MCF 10A (cell line): ENCODE measurements around the gene LINS1. TPM values are rescaled to one million over a fixed set of nuclear protein-coding genes. Genes with fewer than 3 reads are reported as not detected.
A peak's percentile ranks its signal among the peaks of the same experiment; 100 is the strongest.
"Not testable (repeated sequence)": the region's sequence is repeated elsewhere in the genome, so short reads cannot be mapped to it uniquely, and the experiment has no call there.

Source experiments
- BruUV-seq: library from RNA; stranded (reverse); fragments of 400-500 nt; replicated peaks from 2 replicates; lab custom pipeline; 2021; lab: Mats Ljungman, UMichigan
- CTCF ChIA-PET: fragments of 300-600 bp; sonication (Branson Sonifier 250); formaldehyde crosslinking; extraction: SDS; loops from one replicate; lab custom pipeline; 2021; ENCODE audit warnings: antibody characterized with exemption, inconsistent platforms; lab: Yijun Ruan, JAX
- POLR2A ChIA-PET: fragments of 300-600, 350-650 bp; sonication (Branson Sonifier 250); formaldehyde crosslinking; extraction: SDS; loops from one replicate; lab custom pipeline; 2020; ENCODE audit warnings: antibody characterized with exemption, inconsistent platforms; lab: Yijun Ruan, JAX
- DNase-seq: peaks from one replicate; pipeline ENCODE4 v3.0.0-alpha.2; 2018; ENCODE audit not compliant: unreplicated experiment
- H3K27ac Mint-ChIP-seq: one replicate; pipeline ENCODE4 v1.8.0; 2022; ENCODE audit warnings: mild to moderate bottlenecking, low read depth, mixed read lengths; ENCODE audit not compliant: unreplicated experiment
- H3K27me3 Mint-ChIP-seq: one replicate; pipeline ENCODE4 v1.8.0; 2022; ENCODE audit warnings: mixed read lengths; ENCODE audit not compliant: insufficient read depth, unreplicated experiment
- H3K36me3 Mint-ChIP-seq: one replicate; pipeline ENCODE4 v1.8.0; 2022; ENCODE audit warnings: mild to moderate bottlenecking, moderate library complexity, mixed read lengths; ENCODE audit not compliant: insufficient read depth, unreplicated experiment
- H3K4me1 Mint-ChIP-seq: one replicate; pipeline ENCODE4 v1.8.0; 2022; ENCODE audit warnings: mixed read lengths; ENCODE audit not compliant: insufficient read depth, unreplicated experiment
- H3K4me3 Mint-ChIP-seq: one replicate; pipeline ENCODE4 v1.8.0; 2022; ENCODE audit warnings: mild to moderate bottlenecking, moderate library complexity, mixed read lengths; ENCODE audit not compliant: unreplicated experiment
- H3K9me3 Mint-ChIP-seq: one replicate; pipeline ENCODE4 v1.8.0; 2022; ENCODE audit warnings: mixed read lengths; ENCODE audit not compliant: unreplicated experiment
- intact Hi-C: fragments of 100-400 bp; cut with micrococcal nuclease; formaldehyde crosslinking; loops from 2 replicates; pipeline ENCODE4 v1.14.1; 2022
- total RNA-seq: library from RNA; stranded (reverse); gene quantifications from 2 replicates; pipeline ENCODE4 v1.2.3, GENCODE V29; 2022
- TF ChIP-seq, protein P1 (sequence below): fragments of 200-600 bp; IDR thresholded peaks from one replicate; pipeline ENCODE4 v1.8.0; 2022; ENCODE audit warnings: antibody characterized with exemption, mild to moderate bottlenecking; ENCODE audit not compliant: unreplicated experiment

The LINS1 gene
- total RNA-seq, 1 experiment from 2014 or later, result 15.1 TPM

DNA sequence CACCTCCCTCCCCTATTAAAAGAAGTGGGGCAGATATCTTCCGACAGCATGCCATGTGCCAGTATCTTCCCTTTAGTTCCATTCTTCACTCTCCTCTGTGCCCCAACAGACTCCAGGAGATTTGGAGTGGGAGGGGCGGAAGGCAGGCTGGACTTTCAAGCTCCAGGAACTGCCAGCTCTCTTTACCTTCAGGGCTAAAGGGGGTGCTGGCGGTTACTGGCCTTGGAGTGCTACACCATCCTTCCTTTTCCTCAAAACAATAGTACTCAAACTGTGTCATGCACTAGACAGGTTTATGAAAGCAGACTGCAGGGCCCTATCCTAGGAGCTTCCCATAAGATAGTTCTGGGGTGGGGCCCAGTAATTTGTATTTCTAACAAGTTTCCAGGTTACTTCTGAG is 6.0 kb downstream of the LINS1 start:
- peaks cover 22% of the 10 kb centered on the region for H3K4me1 Mint-ChIP-seq
- no TSS peak for BruUV-seq
- no peaks in the 10 kb centered on the region for H3K36me3 Mint-ChIP-seq
- CTCF ChIA-PET, result interaction anchor here (0.6 to 1.2 kb wide), 5 partner anchors 245 to 984 kb away, joined by 3 to 4 read pairs (median 3); no protein-coding TSS in a partner anchor
- POLR2A ChIA-PET, result interaction anchor here (0.6 to 1.4 kb wide), 2 partner anchors 10 to 1002 kb away, joined by 3 to 6 read pairs; no protein-coding TSS in a partner anchor
- DNase-seq, result no peak
- H3K27me3 Mint-ChIP-seq, result no peaks in the 10 kb centered on the region
- TF ChIP-seq, protein P1, sequence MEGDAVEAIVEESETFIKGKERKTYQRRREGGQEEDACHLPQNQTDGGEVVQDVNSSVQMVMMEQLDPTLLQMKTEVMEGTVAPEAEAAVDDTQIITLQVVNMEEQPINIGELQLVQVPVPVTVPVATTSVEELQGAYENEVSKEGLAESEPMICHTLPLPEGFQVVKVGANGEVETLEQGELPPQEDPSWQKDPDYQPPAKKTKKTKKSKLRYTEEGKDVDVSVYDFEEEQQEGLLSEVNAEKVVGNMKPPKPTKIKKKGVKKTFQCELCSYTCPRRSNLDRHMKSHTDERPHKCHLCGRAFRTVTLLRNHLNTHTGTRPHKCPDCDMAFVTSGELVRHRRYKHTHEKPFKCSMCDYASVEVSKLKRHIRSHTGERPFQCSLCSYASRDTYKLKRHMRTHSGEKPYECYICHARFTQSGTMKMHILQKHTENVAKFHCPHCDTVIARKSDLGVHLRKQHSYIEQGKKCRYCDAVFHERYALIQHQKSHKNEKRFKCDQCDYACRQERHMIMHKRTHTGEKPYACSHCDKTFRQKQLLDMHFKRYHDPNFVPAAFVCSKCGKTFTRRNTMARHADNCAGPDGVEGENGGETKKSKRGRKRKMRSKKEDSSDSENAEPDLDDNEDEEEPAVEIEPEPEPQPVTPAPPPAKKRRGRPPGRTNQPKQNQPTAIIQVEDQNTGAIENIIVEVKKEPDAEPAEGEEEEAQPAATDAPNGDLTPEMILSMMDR, result no peak
- H3K9me3 Mint-ChIP-seq, result no peaks in the 10 kb centered on the region
- H3K4me3 Mint-ChIP-seq, result peak overlapping the region; percentile 62
- intact Hi-C loops, result no loop called here
- peak overlapping the region; percentile 87 for H3K27ac Mint-ChIP-seq

DNA sequence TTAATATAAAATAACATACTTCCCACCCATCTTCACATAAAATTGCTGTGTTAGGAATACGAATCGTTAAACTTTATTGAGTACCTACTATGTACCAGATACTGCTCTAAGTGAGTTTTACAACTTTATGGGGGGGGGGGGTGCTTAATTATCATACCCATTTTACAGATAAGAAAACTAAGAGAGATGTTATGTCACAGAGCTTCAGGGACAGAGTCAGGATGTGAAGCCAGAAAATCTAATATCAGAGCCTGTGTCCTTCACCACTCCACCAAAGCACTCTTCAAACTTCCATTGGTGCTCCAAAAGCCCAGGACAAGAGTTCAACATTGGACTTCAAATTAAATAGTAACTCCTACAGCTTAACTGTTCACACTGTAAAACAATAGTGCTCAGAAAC is 8.6 kb downstream of the LINS1 start:
- TF ChIP-seq, protein P1, result no peak
- H3K27me3 Mint-ChIP-seq, result no peaks in the 10 kb centered on the region
- POLR2A ChIA-PET, result no interaction called here
- DNase-seq, result no peak
- no peaks in the 10 kb centered on the region for H3K36me3 Mint-ChIP-seq
- H3K27ac Mint-ChIP-seq, result no peak overlapping the region
- no peak overlapping the region for H3K4me3 Mint-ChIP-seq
- peaks cover 22% of the 10 kb centered on the region for H3K4me1 Mint-ChIP-seq
- intact Hi-C loops, result no loop called here
- no TSS peak for BruUV-seq
- CTCF ChIA-PET, result interaction anchor here (0.8 kb wide), 1 partner anchor 21 kb away, joined by 3 read pairs; no protein-coding TSS in a partner anchor
- no peaks in the 10 kb centered on the region for H3K9me3 Mint-ChIP-seq

DNA sequence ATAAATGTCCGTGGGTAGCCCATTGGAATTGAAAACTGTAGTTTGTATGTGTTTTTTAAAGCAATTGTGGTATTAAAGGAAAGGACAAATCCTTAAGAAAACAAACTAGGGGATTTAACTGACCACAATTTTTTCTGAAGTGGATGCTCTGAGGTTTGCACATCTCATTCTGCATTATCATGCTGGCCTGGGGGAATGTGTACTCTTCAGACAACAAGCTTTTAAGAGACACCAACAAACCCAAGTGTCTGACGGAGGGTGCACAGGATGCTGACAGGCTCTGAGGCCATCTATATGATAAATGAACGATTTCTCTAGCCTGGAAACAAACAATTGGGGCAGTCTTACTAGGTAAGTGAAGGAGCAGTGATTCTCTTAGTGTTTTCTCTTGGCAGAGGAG is 9.1 kb downstream of the LINS1 start:
- TF ChIP-seq, protein P1, result no peak

DNA sequence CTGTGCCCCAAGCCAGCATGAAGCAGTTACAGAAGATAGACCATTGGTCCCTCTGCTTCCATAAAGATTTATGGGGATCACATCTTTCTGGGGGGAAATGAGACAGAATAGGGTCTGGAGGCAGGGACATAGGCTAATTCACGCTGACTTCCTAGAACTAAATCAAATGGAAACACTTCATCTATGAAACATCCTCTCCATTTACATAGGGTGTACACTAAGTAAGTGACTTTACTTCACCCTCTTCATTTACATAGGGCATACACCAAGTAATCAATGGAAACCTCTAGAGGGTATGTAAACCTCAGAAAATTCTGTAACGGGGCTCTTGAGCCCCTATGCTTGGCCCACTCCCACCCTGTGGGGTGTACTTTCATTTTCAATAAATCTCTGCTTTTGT is 10.1 kb downstream of the LINS1 start:
- TF ChIP-seq, protein P1, result no peak
- Mint-ChIP-seq H3K4me3 (no peak overlapping the region), H3K27me3 (no peaks in the 10 kb centered on the region), H3K36me3 (no peaks in the 10 kb centered on the region), H3K9me3 (no peaks in the 10 kb centered on the region), H3K27ac (no peak overlapping the region), H3K4me1 (peaks cover 8% of the 10 kb centered on the region)
- ChIA-PET CTCF (interaction anchor here (1.1 kb wide), 1 partner anchor 242 kb away, joined by 3 read pairs; no protein-coding TSS in a partner anchor), POLR2A (interaction anchor here (1.2 kb wide), 1 partner anchor 10 kb away, joined by 5 read pairs; the partner anchor contains the start of genes ASB7 and LINS1)
- intact Hi-C loops, result no loop called here
- DNase-seq, result no peak
- BruUV-seq, result no TSS peak

More for the DNA sequence above, 9.1 kb downstream of the LINS1 start:
- BruUV-seq, result no TSS peak
- H3K4me1 Mint-ChIP-seq, result peaks cover 19% of the 10 kb centered on the region
- H3K27ac Mint-ChIP-seq, result no peak overlapping the region
- DNase-seq, result no peak
- ChIA-PET POLR2A (interaction anchor here (1.2 kb wide), 1 partner anchor 9 kb away, joined by 5 read pairs; the partner anchor contains the start of genes ASB7 and LINS1), CTCF (interaction anchor here (0.8 kb wide), 1 partner anchor 21 kb away, joined by 3 read pairs; no protein-coding TSS in a partner anchor)
- H3K27me3 Mint-ChIP-seq, result no peaks in the 10 kb centered on the region
- no peak overlapping the region for H3K4me3 Mint-ChIP-seq
- no peaks in the 10 kb centered on the region for H3K36me3 Mint-ChIP-seq
- intact Hi-C loops, result no loop called here
- no peaks in the 10 kb centered on the region for H3K9me3 Mint-ChIP-seq

DNA sequence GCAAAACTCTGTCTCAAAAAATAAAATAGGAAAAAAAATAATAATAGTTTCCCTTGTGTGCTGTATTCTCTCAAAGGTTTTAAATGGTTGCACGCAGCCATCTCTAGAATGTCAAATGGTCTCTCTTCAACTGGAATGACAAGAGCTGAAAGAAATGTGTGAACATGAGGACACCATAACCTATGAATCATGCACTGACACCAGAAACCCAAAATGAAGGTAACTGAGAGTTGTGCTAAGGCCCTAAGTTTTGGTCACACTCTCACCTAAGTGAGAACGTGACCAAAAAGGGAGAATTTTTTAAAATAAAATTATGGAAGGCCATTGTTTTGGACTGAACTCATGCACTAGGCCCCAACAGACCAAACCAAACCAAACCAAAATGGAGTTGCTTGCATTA is 10.8 kb downstream of the LINS1 start:
- H3K36me3 Mint-ChIP-seq, H3K9me3 Mint-ChIP-seq, H3K4me3 Mint-ChIP-seq, CTCF ChIA-PET, H3K27me3 Mint-ChIP-seq, POLR2A ChIA-PET, DNase-seq, BruUV-seq, H3K4me1 Mint-ChIP-seq, intact Hi-C loops, H3K27ac Mint-ChIP-seq: not testable (repeated sequence)
